ENCODE results near the gene SRC. TPM values are rescaled to one million over a fixed set of nuclear protein-coding genes. Genes with fewer than 3 reads are reported as not detected.

Gene SRC
- total and polyA plus RNA-seq, 2 of the 8 experiments (the other 6 are each of a cell fraction or from before 2014, with no cell fraction given): 27.6 to 28.8 TPM

- H3K4me2 ChIP-seq (ENCODE audit: insufficient read depth in 1 of 2, low read depth in 2 of 2, low read length in 2 of 2): no peak overlapping the region
- TF ChIP-seq BRCA1 (IDR thresholded peaks at IDR 0.05; ENCODE audit: low read depth, low read length) (no peak), MAFK (IDR thresholded peaks at IDR 0.05; ENCODE audit: low read depth, low read length) (no peak)
Observed at GRCh38 chr20:37327748-37328147, 18.2 kb upstream of the SRC start.

More at GRCh38 chr20:37327748-37328147, 18.2 kb upstream of the SRC start:
- 94% methylated on average over 13 of the region's 13 CpGs; no CpG with 5 or more reads in 1 of the 2 experiments for WGBS, 2 experiments (ENCODE audit: extremely low coverage in 1 of 2, insufficient coverage in 1 of 2, insufficient read length in 1 of 2, insufficient replicate concordance in 2 of 2, low coverage in 1 of 2, low lambda C conversion rate in 2 of 2, missing lambda C conversion rate in 1 of 2)
- Histone ChIP-seq H4K5ac (ENCODE audit: insufficient read length, low read depth, low read length) (no peak overlapping the region), H4K91ac (replicated peaks; ENCODE audit: insufficient read length, low read length) (no peak overlapping the region), H3K14ac (ENCODE audit: insufficient read length) (no peak overlapping the region), H3K23ac (ENCODE audit: insufficient read length) (no peak overlapping the region), H2AFZ (ENCODE audit: low read length) (no peak overlapping the region), H3K27ac (ENCODE audit: low read depth, low read length) (no peak overlapping the region), H2AK5ac (ENCODE audit: low read depth, low read length) (no peak overlapping the region), H2BK12ac (ENCODE audit: low read depth, low read length) (no peak overlapping the region), H4K8ac (ENCODE audit: extremely low read depth, insufficient read depth, low read length) (no peak overlapping the region), H3K4me1 (replicated peaks in 1 of 4; ENCODE audit: control insufficient read depth in 3 of 4, insufficient read depth in 4 of 4, low read length in 3 of 4) (0 out of 7 replicates have a peak, but pooled peaks cover 0 to 3% (median 0%) of the 10 kb centered on the region in 4 experiments), H2BK20ac (ENCODE audit: low read length) (no peak overlapping the region), H3K18ac (ENCODE audit: extremely low read depth, low read length) (no peak overlapping the region), H4K20me1 (replicated peaks in 1 of 2; ENCODE audit: control insufficient read depth in 1 of 2, insufficient read depth in 2 of 2, low read length in 2 of 2) (no peaks in the 10 kb centered on the region), H3K56ac (replicated peaks; ENCODE audit: insufficient read length, low read depth, low read length) (no peak overlapping the region), H3K27me3 (replicated peaks in 1 of 4; ENCODE audit: control insufficient read depth in 3 of 4, extremely low read depth in 1 of 4, insufficient read depth in 3 of 4, low read length in 3 of 4) (no peaks in the 10 kb centered on the region), H3K36me3 (ENCODE audit: control insufficient read depth in 2 of 4, insufficient read depth in 4 of 4, low read length in 3 of 4) (no peaks in the 10 kb centered on the region), H3K4me3 (ENCODE audit: extremely low read depth in 1 of 4, insufficient read depth in 2 of 4, low read depth in 3 of 4, low read length in 4 of 4) (no peak overlapping the region), H3K23me2 (ENCODE audit: low read depth, low read length) (no peaks in the 10 kb centered on the region), H3K9me3 (ENCODE audit: insufficient read depth in 2 of 2, low read depth in 1 of 2, low read length in 1 of 2) (no peaks in the 10 kb centered on the region), H3K79me1 (ENCODE audit: low read depth, low read length) (no peaks in the 10 kb centered on the region), H3K79me2 (ENCODE audit: control insufficient read depth in 1 of 2, insufficient read depth in 2 of 2, low read length in 2 of 2) (no peaks in the 10 kb centered on the region), H2BK15ac (ENCODE audit: low read length) (no peak overlapping the region), H3K4ac (replicated peaks; ENCODE audit: insufficient read length, low read depth, low read length) (no peak overlapping the region), H3K9ac (replicated peaks in 1 of 4; ENCODE audit: extremely low read depth in 1 of 4, low read depth in 3 of 4, low read length in 3 of 4) (no peak overlapping the region), H2BK120ac (replicated peaks; ENCODE audit: low read depth, low read length) (no peak overlapping the region), H2BK5ac (ENCODE audit: low read depth, low read length) (no peak overlapping the region)
- POLR2A ChIA-PET (ENCODE audit: partially characterized antibody): interaction anchor here (1.5 to 7.7 kb wide), 2 partner anchors 19 to 44 kb away, joined by 3 to 50 read pairs; partner anchors contain the start of gene SRC
- CTCF ChIA-PET (ENCODE audit: partially characterized antibody): interaction anchor here (0.9 to 2.3 kb wide), 5 partner anchors 9 to 102 kb away, joined by 3 to 7 read pairs (median 4); no protein-coding TSS in a partner anchor
- FAIRE-seq (no peak), DNase-seq (ENCODE audit: low read depth in 1 of 2, low spot score in 2 of 2) (no peak)

Measured in H1 (cell line).